Measurements from ENCODE around the gene WHRN.

GRCh38 chr9:114433086-114433485 lies 72.2 kb downstream of the WHRN start:
- no peak for TF ChIP-seq CTCF (IDR thresholded peaks at IDR 0.05)
- TF ChIP-seq POLR2AphosphoS5 (IDR thresholded peaks at IDR 0.05): no peak
- TF ChIP-seq POLR2A (IDR thresholded peaks at IDR 0.05; ENCODE audit: low read depth): no peak
